ENCODE measurements around the gene SPEN. TPM values are rescaled to one million over a fixed set of nuclear protein-coding genes. Genes with fewer than 3 reads are reported as not detected.

Gene SPEN
- total RNA-seq, 2 experiments from 2014 or later: 59.8 to 60.3 TPM

- Mint-ChIP-seq H3K9me3 (no peaks in the 10 kb centered on the region), H3K27me3 (no peaks in the 10 kb centered on the region)
- intact Hi-C loops (cut with micrococcal nuclease): no loop called here
Observed at GRCh38 chr1:15970911-15971310, 123.4 kb downstream of the SPEN start.

GRCh38 chr1:15972409-15972808 is 124.9 kb downstream of the SPEN start:
- Mint-ChIP-seq H3K36me3 (ENCODE audit: low read depth) (peaks cover 58% of the 10 kb centered on the region), H3K4me1 (ENCODE audit: low read depth) (peaks cover 63% of the 10 kb centered on the region), H3K9me3 (no peaks in the 10 kb centered on the region), H3K27me3 (no peaks in the 10 kb centered on the region), H3K27ac (peak overlapping the region; percentile 39), H3K4me3 (no peak overlapping the region)
- ChIA-PET POLR2A (interaction anchor here (0.6 to 5.0 kb wide), 3 partner anchors 22 to 139 kb away, joined by 3 to 69 read pairs (median 3); no protein-coding TSS in a partner anchor), CTCF (no interaction called here)
- ATAC-seq (no peak), DNase-seq (no peak)
- TF ChIP-seq CTCF (IDR thresholded peaks at IDR 0.05): no peak
- intact Hi-C loops (cut with micrococcal nuclease): no loop called here

More at GRCh38 chr1:15970911-15971310, 123.4 kb downstream of the SPEN start:
- TF ChIP-seq CTCF (IDR thresholded peaks at IDR 0.05): no peak
- ATAC-seq (no peak), DNase-seq (no peak)
- Mint-ChIP-seq H3K36me3 (ENCODE audit: low read depth) (peaks cover 63% of the 10 kb centered on the region), H3K4me1 (ENCODE audit: low read depth) (peaks cover 69% of the 10 kb centered on the region), H3K27ac (peak overlapping the region; percentile 36), H3K4me3 (no peak overlapping the region)
- ChIA-PET CTCF (no interaction called here), POLR2A (interaction anchor here (0.7 to 1.1 kb wide), 2 partner anchors 12 to 19 kb away, joined by 3 read pairs; no protein-coding TSS in a partner anchor)

GRCh38 chr1:15973772-15974171 is 126.3 kb downstream of the SPEN start:
- ATAC-seq (no peak), DNase-seq (no peak)
- H3K27ac Mint-ChIP-seq: peak overlapping the region; percentile 31
- no peaks in the 10 kb centered on the region for H3K9me3 Mint-ChIP-seq
- TF ChIP-seq CTCF (IDR thresholded peaks at IDR 0.05): no peak
- intact Hi-C loops (cut with micrococcal nuclease): no loop called here
- peaks cover 50% of the 10 kb centered on the region for H3K4me1 Mint-ChIP-seq (ENCODE audit: low read depth)
- POLR2A ChIA-PET: interaction anchor here (0.8 to 5.0 kb wide), 5 partner anchors 13 to 125 kb away, joined by 3 to 69 read pairs (median 5); no protein-coding TSS in a partner anchor
- no peaks in the 10 kb centered on the region for H3K27me3 Mint-ChIP-seq
- peak overlapping the region; percentile 4 for H3K4me3 Mint-ChIP-seq
- CTCF ChIA-PET: no interaction called here
- peaks cover 44% of the 10 kb centered on the region for H3K36me3 Mint-ChIP-seq (ENCODE audit: low read depth)

GRCh38 chr1:15974855-15975254 is 127.3 kb downstream of the SPEN start:
- POLR2A ChIA-PET: interaction anchor here (0.7 to 5.0 kb wide), 12 partner anchors 9 to 141 kb away, joined by 3 to 69 read pairs (median 7); partner anchors contain the start of gene SPEN
- H3K4me3 Mint-ChIP-seq: peak overlapping the region; percentile 85
- no peaks in the 10 kb centered on the region for H3K27me3 Mint-ChIP-seq
- H3K4me1 Mint-ChIP-seq (ENCODE audit: low read depth): peaks cover 45% of the 10 kb centered on the region
- intact Hi-C loops (cut with micrococcal nuclease): no loop called here
- DNase-seq (peak; percentile 65), ATAC-seq (peak; percentile 43)
- CTCF ChIA-PET: interaction anchor here (0.8 to 2.8 kb wide), 9 partner anchors 8 to 159 kb away, joined by 3 to 14 read pairs (median 4); no protein-coding TSS in a partner anchor
- no peak for TF ChIP-seq CTCF (IDR thresholded peaks at IDR 0.05)
- peaks cover 35% of the 10 kb centered on the region for H3K36me3 Mint-ChIP-seq (ENCODE audit: low read depth)
- H3K27ac Mint-ChIP-seq: peak overlapping the region; percentile 89
- no peaks in the 10 kb centered on the region for H3K9me3 Mint-ChIP-seq

GRCh38 chr1:15975358-15975804 is 127.9 kb downstream of the SPEN start:
- POLR2A ChIA-PET: interaction anchor here (0.7 to 5.0 kb wide), 13 partner anchors 10 to 141 kb away, joined by 3 to 69 read pairs (median 7); partner anchors contain the start of gene SPEN
- Mint-ChIP-seq H3K36me3 (ENCODE audit: low read depth) (peaks cover 32% of the 10 kb centered on the region), H3K27me3 (no peaks in the 10 kb centered on the region), H3K9me3 (no peaks in the 10 kb centered on the region), H3K27ac (peak overlapping the region; percentile 89), H3K4me3 (peak overlapping the region; percentile 85), H3K4me1 (ENCODE audit: low read depth) (peaks cover 41% of the 10 kb centered on the region)
- ATAC-seq (peak; percentile 76), DNase-seq (peak; percentile 89)
- CTCF ChIA-PET: interaction anchor here (0.8 to 2.8 kb wide), 13 partner anchors 8 to 160 kb away, joined by 3 to 14 read pairs (median 5); no protein-coding TSS in a partner anchor
- intact Hi-C loops (cut with micrococcal nuclease): no loop called here
- no peak for TF ChIP-seq CTCF (IDR thresholded peaks at IDR 0.05)
